A549 (cell line): ENCODE data around the gene STRBP. TPM values are rescaled to one million over a fixed set of nuclear protein-coding genes. Genes with fewer than 3 reads are reported as not detected.

ENCODE experiments used
- ATAC-seq, 2 experiments: fragments of 200-7000 bp in 1 of 2; fragments of >200 bp in 1 of 2; cut with Nextera tagmentation in 1 of 2; cut with Tn5 transposase in 1 of 2; 3 replicates each; pipeline versions ENCODE4 v1.8.0 to v1.9.1; 2018 to 2020; ENCODE audit warnings: mild to moderate bottlenecking in 1 of 2, moderate library complexity in 1 of 2
- CTCF ChIA-PET: fragments of 300-600 bp; sonication (Branson Sonifier 250); formaldehyde crosslinking; extraction: SDS; loops from one replicate; lab custom pipeline; 2021; ENCODE audit warnings: antibody characterized with exemption, inconsistent platforms; lab: Yijun Ruan, JAX
- POLR2A ChIA-PET: fragments of 350-600 bp; formaldehyde crosslinking; extraction: SDS; loops from one replicate; lab custom pipeline; 2021; ENCODE audit warnings: antibody characterized with exemption, inconsistent platforms; lab: Yijun Ruan, JAX
- DNase-seq, 2 experiments: peaks; one replicate each; pipeline versions ENCODE4 v3.0.0 to v3.0.0-alpha.2; 2011 to 2016; ENCODE audit warnings: low read depth in 1 of 2, low spot score in 1 of 2
- FAIRE-seq: peaks from 2 replicates; lab custom pipeline; 2011; peaks lifted over from hg19 to GRCh38; lab: Jason Lieb, UNC
- H3K27ac ChIP-seq, 2 experiments: fragments of >200 bp; sonication (Bioruptor Twin); formaldehyde crosslinking; 3 replicates each; pipeline ENCODE4 v1.5.1; 2016 to 2017
- H3K4me1 ChIP-seq: fragments of >200 bp; sonication (Bioruptor Twin); formaldehyde crosslinking; 3 replicates; pipeline ENCODE4 v1.6.1; 2016
- H3K4me2 ChIP-seq: fragments of >200 bp; sonication (Bioruptor Twin); formaldehyde crosslinking; 3 replicates; pipeline ENCODE4 v1.6.1; 2016
- H3K4me3 ChIP-seq: fragments of >200 bp; sonication (Bioruptor Twin); formaldehyde crosslinking; 3 replicates; pipeline ENCODE4 v1.5.1; 2016
- H3K9me3 ChIP-seq: fragments of >200 bp; sonication (Bioruptor Twin); formaldehyde crosslinking; 3 replicates; pipeline ENCODE4 v1.6.1; 2016
- CBX8 ChIP-seq: fragments of 200-600 bp; sonication (generic); IDR thresholded peaks from 2 replicates; pipeline ENCODE4 v1.6.1; 2016
- E2F6 ChIP-seq: IDR thresholded peaks from 2 replicates; pipeline ENCODE4 v1.6.1; 2012; ENCODE audit warnings: low read depth, borderline replicate concordance
- ELK1 ChIP-seq: fragments of 150-350 bp; IDR thresholded peaks from 2 replicates; pipeline ENCODE4 v1.6.1; 2014; ENCODE audit warnings: low read depth, mild to moderate bottlenecking, low read length
- HES2 ChIP-seq: fragments of >200 bp; sonication (Bioruptor Twin); formaldehyde crosslinking; IDR thresholded peaks from 2 replicates; pipeline ENCODE4 v1.6.1; 2016
- HEYL ChIP-seq: fragments of 250-450 bp; sonication (Bioruptor Pico); IDR thresholded peaks from 2 replicates; pipeline ENCODE4 v1.8.0; 2021; ENCODE audit warnings: mild to moderate bottlenecking, moderate library complexity
- HOXB13 ChIP-seq: fragments of 250-450 bp; sonication (Bioruptor Pico); IDR thresholded peaks from 2 replicates; pipeline ENCODE4 v1.5.0; 2020; ENCODE audit warnings: low read depth, mild to moderate bottlenecking, moderate library complexity
- KDM5A ChIP-seq: fragments of 200-600 bp; sonication (generic); IDR thresholded peaks from 2 replicates; pipeline ENCODE4 v1.6.1; 2016; ENCODE audit warnings: antibody characterized with exemption, mild to moderate bottlenecking
- MAZ ChIP-seq: fragments of 150-350 bp; IDR thresholded peaks from 2 replicates; pipeline ENCODE4 v1.6.1; 2014; ENCODE audit warnings: antibody characterized with exemption, low read depth, low read length, borderline replicate concordance
- MYC ChIP-seq: IDR thresholded peaks from 2 replicates; pipeline ENCODE4 v1.6.1; 2012; ENCODE audit warnings: mild to moderate bottlenecking, inconsistent platforms, low read length, improper control_type of control experiment, borderline replicate concordance
- NPAS2 ChIP-seq: fragments of 250-450 bp; sonication (Bioruptor Pico); IDR thresholded peaks from 2 replicates; pipeline ENCODE4 v1.8.0; 2022; ENCODE audit warnings: mild to moderate bottlenecking, moderate library complexity, borderline replicate concordance
- PBX3 ChIP-seq: IDR thresholded peaks from 2 replicates; pipeline ENCODE4 v1.6.1; 2012
- RARB ChIP-seq: fragments of 250-450 bp; sonication (Bioruptor Pico); IDR thresholded peaks from 2 replicates; pipeline ENCODE4 v1.8.0; 2021; ENCODE audit warnings: mild to moderate bottlenecking, moderate library complexity
- SMC3 ChIP-seq: fragments of >200 bp; sonication (Bioruptor Twin); formaldehyde crosslinking; IDR thresholded peaks from 3 replicates; pipeline ENCODE4 v1.6.1; 2018; ENCODE audit warnings: inconsistent platforms
- TFCP2L1 ChIP-seq: fragments of 250-450 bp; sonication (Bioruptor Pico); IDR thresholded peaks from 2 replicates; pipeline ENCODE4 v1.5.0; 2021; ENCODE audit warnings: mild to moderate bottlenecking
- TP53 ChIP-seq: fragments of 250-450 bp; sonication (Bioruptor Pico); IDR thresholded peaks from 2 replicates; pipeline ENCODE4 v1.5.0; 2021; ENCODE audit warnings: mild to moderate bottlenecking, moderate library complexity
- WGBS: methylation state at CpG from one replicate; pipeline ENCODE4 v1.1.6; 2017; ENCODE audit errors: missing lambda C conversion rate; 5-methylcytosine and 5-hydroxymethylcytosine counted together
- polyA plus RNA-seq, 4 experiments: library from polyadenylated mRNA; depleted of rRNA in 3 of 4; stranded (reverse); fragments of >200 nt; fragmentation: RNase III in 1 of 4; extraction: RNeasy Plus Mini Kit Qiagen cat#74134 plus additional on column Dnase treatment in 1 of 4; gene quantifications; 2 replicates in 3 of 4; 3 replicates in 1 of 4; pipeline ENCODE4 v1.2.3, GENCODE V29; 2011 to 2017
- TF ChIP-seq, protein P1 (sequence below): fragments of 200-600 bp; sonication (generic); IDR thresholded peaks from 2 replicates; pipeline ENCODE4 v1.6.1; 2016; ENCODE audit warnings: antibody characterized with exemption, mild to moderate bottlenecking, moderate library complexity
- TF ChIP-seq, protein P2 (sequence below): fragments of 250-450 bp; sonication (Bioruptor Pico); IDR thresholded peaks from 2 replicates; pipeline ENCODE4 v1.5.0; 2020; ENCODE audit warnings: low read depth, mild to moderate bottlenecking, moderate library complexity

STRBP gene
- polyA plus RNA-seq, 2 of the 4 experiments (the other 2 are of a cell fraction) = 20.4 to 34.0 TPM

GRCh38 chr9:123085916-123086315, 182.5 kb downstream of the STRBP start:
- 84% methylated on average over 2 of the region's 2 CpGs for WGBS
- ATAC-seq = no peak
- Histone ChIP-seq H3K4me2 (no peak overlapping the region), H3K4me1 (no peaks in the 10 kb centered on the region), H3K9me3 (no peaks in the 10 kb centered on the region), H3K4me3 (no peak overlapping the region), H3K27ac (no peak overlapping the region)
- TF ChIP-seq, protein P1, sequence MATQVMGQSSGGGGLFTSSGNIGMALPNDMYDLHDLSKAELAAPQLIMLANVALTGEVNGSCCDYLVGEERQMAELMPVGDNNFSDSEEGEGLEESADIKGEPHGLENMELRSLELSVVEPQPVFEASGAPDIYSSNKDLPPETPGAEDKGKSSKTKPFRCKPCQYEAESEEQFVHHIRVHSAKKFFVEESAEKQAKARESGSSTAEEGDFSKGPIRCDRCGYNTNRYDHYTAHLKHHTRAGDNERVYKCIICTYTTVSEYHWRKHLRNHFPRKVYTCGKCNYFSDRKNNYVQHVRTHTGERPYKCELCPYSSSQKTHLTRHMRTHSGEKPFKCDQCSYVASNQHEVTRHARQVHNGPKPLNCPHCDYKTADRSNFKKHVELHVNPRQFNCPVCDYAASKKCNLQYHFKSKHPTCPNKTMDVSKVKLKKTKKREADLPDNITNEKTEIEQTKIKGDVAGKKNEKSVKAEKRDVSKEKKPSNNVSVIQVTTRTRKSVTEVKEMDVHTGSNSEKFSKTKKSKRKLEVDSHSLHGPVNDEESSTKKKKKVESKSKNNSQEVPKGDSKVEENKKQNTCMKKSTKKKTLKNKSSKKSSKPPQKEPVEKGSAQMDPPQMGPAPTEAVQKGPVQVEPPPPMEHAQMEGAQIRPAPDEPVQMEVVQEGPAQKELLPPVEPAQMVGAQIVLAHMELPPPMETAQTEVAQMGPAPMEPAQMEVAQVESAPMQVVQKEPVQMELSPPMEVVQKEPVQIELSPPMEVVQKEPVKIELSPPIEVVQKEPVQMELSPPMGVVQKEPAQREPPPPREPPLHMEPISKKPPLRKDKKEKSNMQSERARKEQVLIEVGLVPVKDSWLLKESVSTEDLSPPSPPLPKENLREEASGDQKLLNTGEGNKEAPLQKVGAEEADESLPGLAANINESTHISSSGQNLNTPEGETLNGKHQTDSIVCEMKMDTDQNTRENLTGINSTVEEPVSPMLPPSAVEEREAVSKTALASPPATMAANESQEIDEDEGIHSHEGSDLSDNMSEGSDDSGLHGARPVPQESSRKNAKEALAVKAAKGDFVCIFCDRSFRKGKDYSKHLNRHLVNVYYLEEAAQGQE = no peak
- TF ChIP-seq CBX8 (no peak), MAZ (no peak), PBX3 (no peak)
- no peak for DNase-seq
- ChIA-PET POLR2A (no interaction called here), CTCF (interaction anchor here (0.9 to 5.3 kb wide), 5 partner anchors 17 to 305 kb away, joined by 3 to 44 read pairs (median 3); no protein-coding TSS in a partner anchor)
- FAIRE-seq = no peak

GRCh38 chr9:123084256-123084655, 184.1 kb downstream of the STRBP start:
- Histone ChIP-seq H3K4me2 (no peak overlapping the region), H3K4me1 (no peaks in the 10 kb centered on the region), H3K9me3 (no peaks in the 10 kb centered on the region), H3K27ac (no peak overlapping the region), H3K4me3 (no peak overlapping the region)
- ATAC-seq (no peak), DNase-seq (no peak), FAIRE-seq (no peak)
- CTCF ChIA-PET = interaction anchor here (0.6 to 5.3 kb wide), 5 partner anchors 8 to 1563 kb away, joined by 3 to 44 read pairs (median 5); no protein-coding TSS in a partner anchor
- POLR2A ChIA-PET = no interaction called here
- 100% methylated on average over 1 of the region's 1 CpG for WGBS
- TF ChIP-seq, protein P2, sequence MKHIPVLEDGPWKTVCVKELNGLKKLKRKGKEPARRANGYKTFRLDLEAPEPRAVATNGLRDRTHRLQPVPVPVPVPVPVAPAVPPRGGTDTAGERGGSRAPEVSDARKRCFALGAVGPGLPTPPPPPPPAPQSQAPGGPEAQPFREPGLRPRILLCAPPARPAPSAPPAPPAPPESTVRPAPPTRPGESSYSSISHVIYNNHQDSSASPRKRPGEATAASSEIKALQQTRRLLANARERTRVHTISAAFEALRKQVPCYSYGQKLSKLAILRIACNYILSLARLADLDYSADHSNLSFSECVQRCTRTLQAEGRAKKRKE = no peak
- TF ChIP-seq E2F6 (no peak), SMC3 (no peak), HEYL (no peak), KDM5A (no peak), HES2 (no peak), TFCP2L1 (no peak), MYC (no peak), ELK1 (no peak), TP53 (CRISPR knock-in tag) (no peak), NPAS2 (no peak), HOXB13 (CRISPR knock-in tag) (no peak), RARB (CRISPR knock-in tag) (no peak)
